Right lobe of liver (tissue), 6 donors: ENCODE measurements around the gene BARHL1. TPM values are rescaled to one million over a fixed set of nuclear protein-coding genes. Genes with fewer than 3 reads are reported as not detected.

Experiments
- ATAC-seq, 4 donors: fragments of 200-7000 bp; cut with Tn5 transposase; one replicate each; pipeline ENCODE4 v1.9.1; 2020; ENCODE audit warnings: mild to moderate bottlenecking in 4 of 4, moderate library complexity in 4 of 4
- DNase-seq, 3 donors: peaks; one replicate each; pipeline ENCODE4 v3.0.0-alpha.2; 2020
- H3K27ac ChIP-seq, 3 donors: fragments of 200-600 bp; one replicate each; pipeline ENCODE4 v1.8.0; 2022
- H3K27me3 ChIP-seq, 2 donors: fragments of 200-600 bp; one replicate each; pipeline ENCODE4 v1.8.0; 2022
- H3K36me3 ChIP-seq, 4 donors: fragments of 200-600 bp; sonication (generic) in 1 of 4; one replicate each; pipeline versions ENCODE4 v1.5.1 to v1.8.0; 2017 to 2022; ENCODE audit warnings: control low read depth in 1 of 4
- H3K4me1 ChIP-seq, 4 donors: fragments of 200-600 bp; sonication (generic) in 1 of 4; one replicate each; pipeline versions ENCODE4 v1.5.1 to v1.8.0; 2017 to 2022; ENCODE audit warnings: control low read depth in 1 of 4
- H3K4me3 ChIP-seq, 3 donors: fragments of 200-600 bp; one replicate each; pipeline ENCODE4 v1.8.0; 2022
- H3K9me3 ChIP-seq, 4 donors: fragments of 200-600 bp; sonication (generic) in 1 of 4; one replicate each; pipeline versions ENCODE4 v1.5.1 to v1.8.0; 2017 to 2022; ENCODE audit warnings: control low read depth in 1 of 4
- POLR2A ChIP-seq: fragments of 450-650 bp; IDR thresholded peaks from one replicate; pipeline ENCODE4 v1.6.1; 2017; ENCODE audit warnings: antibody characterized with exemption, mild to moderate bottlenecking
- WGBS: methylation state at CpG from one replicate; pipeline ENCODE4 v1.1.6; 2018; ENCODE audit warnings: low coverage, low lambda C conversion rate; ENCODE audit not compliant: insufficient coverage; ENCODE audit errors: missing lambda C conversion rate; 5-methylcytosine and 5-hydroxymethylcytosine counted together
- intact Hi-C, 2 donors: fragments of 100-400 bp; cut with DNase I; formaldehyde crosslinking; loops; one replicate each; pipeline versions ENCODE4 v1.11.2 to v1.14.1; 2022
- total RNA-seq, 6 experiments: library from RNA; depleted of rRNA in 2 of 6; stranded (reverse); fragments of >200 nt in 2 of 6; fragmentation: NEBNext Ultra II Directional in 3 of 6; extraction: Animal tissue kit (Norgen Biotek cat#: 25700) in 3 of 6; gene quantifications; one replicate each; pipeline versions ENCODE4 v1.1.0 to v1.2.4, GENCODE V29; 2016 to 2023
- TF ChIP-seq, protein P1 (sequence below), 4 donors: fragments of 200-600 bp in 3 of 4; fragments of 450-650 bp in 1 of 4; IDR thresholded peaks; one replicate each; pipeline versions ENCODE4 v1.5.1 to v1.8.0; 2016 to 2022; ENCODE audit warnings: antibody characterized with exemption in 4 of 4, mild to moderate bottlenecking in 2 of 4
- donor health status: DM: no; HTN: yes; CAD: no.
- donor health status: DM: no; HTN: no; CAD: no.
- donor health status: DM: no; HTN: no; CAD: no.
- donor health status: DM: no; HTN: yes; CAD: no.
- donor health status: DM: no; HTN: yes; CAD: no.

The BARHL1 gene
- total RNA-seq, 6 experiments from 2014 or later, result not detected

DNA sequence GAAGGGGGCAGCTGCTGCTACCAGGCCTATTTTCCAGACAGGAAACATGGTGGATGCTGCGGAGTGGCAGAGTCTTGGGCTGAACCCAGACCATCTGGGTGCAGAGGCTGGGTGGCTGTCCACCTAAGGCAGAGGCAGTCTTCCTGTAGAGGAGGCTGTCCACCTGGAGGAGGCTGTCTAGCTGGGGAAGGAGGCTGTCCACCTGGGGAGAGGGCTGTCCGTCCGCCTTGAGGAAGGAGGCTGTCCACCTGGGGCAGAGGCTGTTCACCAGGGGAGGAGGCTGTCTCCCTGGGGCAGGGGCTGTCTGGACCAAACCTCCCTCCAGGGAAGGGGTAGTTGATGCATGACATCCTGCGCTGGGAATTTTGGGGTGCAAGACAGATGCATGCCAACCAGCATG, 39.2 kb upstream of the BARHL1 start:
- WGBS, result 80% methylated on average over 3 of the region's 4 CpGs
- no peaks in the 10 kb centered on the region for H3K9me3 ChIP-seq
- ATAC-seq, result no peak
- no peaks in the 10 kb centered on the region for H3K27me3 ChIP-seq
- TF ChIP-seq POLR2A, result no peak
- TF ChIP-seq, protein P1, sequence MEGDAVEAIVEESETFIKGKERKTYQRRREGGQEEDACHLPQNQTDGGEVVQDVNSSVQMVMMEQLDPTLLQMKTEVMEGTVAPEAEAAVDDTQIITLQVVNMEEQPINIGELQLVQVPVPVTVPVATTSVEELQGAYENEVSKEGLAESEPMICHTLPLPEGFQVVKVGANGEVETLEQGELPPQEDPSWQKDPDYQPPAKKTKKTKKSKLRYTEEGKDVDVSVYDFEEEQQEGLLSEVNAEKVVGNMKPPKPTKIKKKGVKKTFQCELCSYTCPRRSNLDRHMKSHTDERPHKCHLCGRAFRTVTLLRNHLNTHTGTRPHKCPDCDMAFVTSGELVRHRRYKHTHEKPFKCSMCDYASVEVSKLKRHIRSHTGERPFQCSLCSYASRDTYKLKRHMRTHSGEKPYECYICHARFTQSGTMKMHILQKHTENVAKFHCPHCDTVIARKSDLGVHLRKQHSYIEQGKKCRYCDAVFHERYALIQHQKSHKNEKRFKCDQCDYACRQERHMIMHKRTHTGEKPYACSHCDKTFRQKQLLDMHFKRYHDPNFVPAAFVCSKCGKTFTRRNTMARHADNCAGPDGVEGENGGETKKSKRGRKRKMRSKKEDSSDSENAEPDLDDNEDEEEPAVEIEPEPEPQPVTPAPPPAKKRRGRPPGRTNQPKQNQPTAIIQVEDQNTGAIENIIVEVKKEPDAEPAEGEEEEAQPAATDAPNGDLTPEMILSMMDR (IDR thresholded peaks at IDR 0.05), result no peak
- no peak overlapping the region for H3K4me3 ChIP-seq
- intact Hi-C loops, result no loop called here
- DNase-seq, result no peak
- no peaks in the 10 kb centered on the region for H3K36me3 ChIP-seq
- H3K27ac ChIP-seq, result no peak overlapping the region
- H3K4me1 ChIP-seq, result no peaks in the 10 kb centered on the region

DNA sequence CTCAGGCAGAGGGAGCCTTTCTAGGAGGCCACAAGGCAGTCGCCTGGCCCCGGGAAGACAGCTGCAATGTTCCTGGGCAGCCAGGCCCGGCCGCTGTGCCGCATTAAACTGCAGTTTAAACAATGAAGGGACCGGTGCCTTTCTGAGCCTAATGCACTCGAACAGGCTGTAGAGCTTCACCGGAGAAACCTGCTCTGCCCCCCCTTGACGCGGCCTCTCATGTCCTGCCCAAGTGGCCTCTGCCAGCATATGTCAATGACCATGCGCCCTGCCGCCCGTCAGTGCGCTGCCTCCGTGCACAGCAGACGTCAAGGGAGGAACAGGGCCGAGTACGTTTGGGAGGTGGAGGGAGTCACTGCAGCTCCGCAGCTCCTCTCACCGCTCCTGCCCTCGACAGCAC, 38.4 kb upstream of the BARHL1 start:
- TF ChIP-seq, protein P1 (IDR thresholded peaks at IDR 0.05), result no peak
- no peak for TF ChIP-seq POLR2A
- DNase-seq (no peak), ATAC-seq (no peak)
- H3K9me3 ChIP-seq, result no peaks in the 10 kb centered on the region
- H3K36me3 ChIP-seq, result no peaks in the 10 kb centered on the region
- intact Hi-C loops, result no loop called here
- H3K27me3 ChIP-seq, result no peaks in the 10 kb centered on the region
- WGBS, result 67% methylated on average over 3 of the region's 21 CpGs
- H3K4me1 ChIP-seq, result no peaks in the 10 kb centered on the region
- H3K4me3 ChIP-seq, result no peak overlapping the region
- H3K27ac ChIP-seq, result no peak overlapping the region

DNA sequence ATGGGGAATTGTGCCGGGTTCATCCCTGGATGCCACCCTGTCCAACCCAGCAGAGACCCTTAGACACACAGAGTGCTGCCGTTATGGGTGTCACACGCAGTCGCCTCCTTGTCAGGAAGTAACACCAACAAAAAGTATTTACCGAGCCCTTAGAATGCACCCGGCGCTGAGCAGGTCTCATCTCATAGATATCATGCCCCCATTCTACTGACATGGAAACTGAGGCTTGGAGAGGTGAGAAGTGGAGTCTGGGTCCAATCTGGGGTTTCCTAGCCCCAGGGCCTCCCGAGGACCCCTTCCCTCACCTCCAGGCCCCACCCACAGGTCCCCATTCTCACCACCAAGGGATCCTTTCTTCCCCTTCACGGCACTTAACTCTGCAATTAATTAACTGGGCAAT, 36.8 kb upstream of the BARHL1 start:
- DNase-seq, result no peak
- no peak for ATAC-seq
- no peak overlapping the region for H3K4me3 ChIP-seq
- H3K27me3 ChIP-seq, result no peaks in the 10 kb centered on the region
- H3K27ac ChIP-seq, result no peak overlapping the region
- intact Hi-C loops, result no loop called here
- no peaks in the 10 kb centered on the region for H3K4me1 ChIP-seq
- TF ChIP-seq POLR2A, result no peak
- TF ChIP-seq, protein P1 (IDR thresholded peaks at IDR 0.05), result no peak
- no peaks in the 10 kb centered on the region for H3K9me3 ChIP-seq
- 77% methylated on average over 8 of the region's 9 CpGs for WGBS
- H3K36me3 ChIP-seq, result no peaks in the 10 kb centered on the region

DNA sequence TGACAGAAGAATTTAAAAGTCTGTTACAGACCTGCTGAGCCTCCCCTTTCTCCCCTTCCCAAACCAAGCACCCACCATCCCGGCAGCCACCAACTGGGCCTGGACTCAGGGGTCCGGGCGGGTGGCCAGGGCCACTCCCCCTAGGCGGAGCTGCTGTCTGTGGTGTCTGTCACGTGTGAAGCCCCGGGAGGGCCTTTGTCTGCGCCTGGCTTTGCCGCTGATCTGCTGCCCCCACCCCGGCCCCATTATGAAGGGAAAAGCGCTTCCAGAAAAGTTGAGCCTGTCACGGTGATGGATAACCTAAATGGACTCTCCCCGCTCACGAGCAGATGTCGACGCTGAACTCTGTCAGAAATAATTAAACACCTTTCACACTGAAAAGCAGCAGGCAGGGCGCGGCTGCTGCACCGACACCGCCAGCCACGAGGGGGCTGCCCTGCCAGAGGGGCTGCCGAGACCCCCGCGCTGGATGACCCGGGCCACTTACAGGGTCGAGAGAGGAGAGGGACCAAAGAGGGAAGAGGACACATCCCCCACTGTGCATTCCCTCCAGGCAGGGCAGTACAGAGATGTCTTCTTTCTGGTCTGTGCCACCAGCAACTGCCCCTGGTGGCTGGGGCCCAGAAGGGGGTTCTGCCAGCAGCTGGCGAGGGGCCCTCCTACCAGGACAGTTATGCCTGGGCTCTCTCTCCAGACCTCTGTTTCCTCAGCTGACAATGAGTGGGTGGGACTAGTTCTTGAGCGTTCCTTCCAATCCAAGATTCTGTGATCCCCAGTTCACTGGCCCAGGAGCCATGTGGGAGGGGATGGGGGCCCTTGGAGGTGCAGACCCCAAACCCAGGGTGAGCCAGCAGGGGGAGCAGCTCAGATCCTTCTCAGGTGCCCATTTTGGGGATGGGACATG, 36.0 kb upstream of the BARHL1 start:
- intact Hi-C loops, result no loop called here
- Histone ChIP-seq H3K36me3 (no peaks in the 10 kb centered on the region), H3K27ac (no peak overlapping the region), H3K9me3 (no peaks in the 10 kb centered on the region), H3K27me3 (no peaks in the 10 kb centered on the region), H3K4me3 (no peak overlapping the region), H3K4me1 (no peaks in the 10 kb centered on the region)
- TF ChIP-seq, protein P1 (IDR thresholded peaks at IDR 0.05), result peak in 2 of 4 donors; percentile 6 to 12
- TF ChIP-seq POLR2A, result no peak
- DNase-seq (no peak), ATAC-seq (peak; percentile 33 to 44 (median 38))
- 4% methylated on average over 17 of the region's 27 CpGs for WGBS
